GM23338 (cell line): ENCODE measurements around the gene MRPL48.
A peak's percentile ranks its signal among the peaks of the same experiment; 100 is the strongest.

Experiments used
- CREB1 ChIP-seq: fragments of 250-450 bp; sonication (Bioruptor Pico); IDR thresholded peaks from 2 replicates; pipeline ENCODE4 v1.5.0; 2020; ENCODE audit warnings: low read depth, mild to moderate bottlenecking, moderate library complexity
- EZH2 ChIP-seq: fragments of 200-600 bp; sonication (generic); IDR thresholded peaks from one replicate; pipeline ENCODE4 v1.8.0; 2017; ENCODE audit warnings: antibody characterized with exemption, mild to moderate bottlenecking, low read depth; ENCODE audit not compliant: unreplicated experiment
- EZH2phosphoT487 ChIP-seq: fragments of 200-600 bp; sonication (generic); IDR thresholded peaks from one replicate; pipeline ENCODE4 v1.8.1; 2018; ENCODE audit warnings: antibody characterized with exemption; ENCODE audit not compliant: unreplicated experiment
- JUNB ChIP-seq: IDR thresholded peaks from one replicate; pipeline ENCODE4 v1.6.1; 2016; ENCODE audit warnings: antibody characterized with exemption; ENCODE audit not compliant: unreplicated experiment
- NANOG ChIP-seq: IDR thresholded peaks from 2 replicates; pipeline ENCODE4 v1.6.1; 2016; ENCODE audit warnings: antibody characterized with exemption, borderline replicate concordance
- POLR2AphosphoS5 ChIP-seq: IDR thresholded peaks from 2 replicates; pipeline ENCODE4 v1.6.1; 2016; ENCODE audit warnings: antibody characterized with exemption, low read depth
- STAT1 ChIP-seq: IDR thresholded peaks from one replicate; pipeline ENCODE4 v1.6.1; 2016; ENCODE audit warnings: antibody characterized with exemption; ENCODE audit not compliant: unreplicated experiment
- ZNF114 ChIP-seq: fragments of 250-450 bp; sonication (Bioruptor Pico); IDR thresholded peaks from 2 replicates; pipeline ENCODE4 v1.5.0; 2020; ENCODE audit warnings: mild to moderate bottlenecking, moderate library complexity
- ZNF331 ChIP-seq: fragments of 250-450 bp; sonication (Bioruptor Pico); IDR thresholded peaks from 2 replicates; pipeline ENCODE4 v1.5.0; 2020; ENCODE audit warnings: low read depth, mild to moderate bottlenecking, moderate library complexity
- TF ChIP-seq, protein P1 (sequence below), 2 experiments: fragments of 200-600 bp in 1 of 2; sonication (generic) in 1 of 2; conservative IDR thresholded peaks; 2 replicates each; pipeline versions ENCODE4 v1.5.1 to v1.6.1; 2016 to 2017; ENCODE audit warnings: antibody characterized with exemption in 2 of 2, low read depth in 2 of 2, mild to moderate bottlenecking in 2 of 2, moderate library complexity in 1 of 2
- TF ChIP-seq, protein P2 (sequence below): IDR thresholded peaks from one replicate; pipeline ENCODE4 v1.6.1; 2018; ENCODE audit warnings: antibody characterized with exemption; ENCODE audit not compliant: unreplicated experiment
- TF ChIP-seq, protein P3 (sequence below): IDR thresholded peaks from 2 replicates; pipeline ENCODE4 v1.6.1; 2016; ENCODE audit warnings: antibody characterized with exemption

DNA sequence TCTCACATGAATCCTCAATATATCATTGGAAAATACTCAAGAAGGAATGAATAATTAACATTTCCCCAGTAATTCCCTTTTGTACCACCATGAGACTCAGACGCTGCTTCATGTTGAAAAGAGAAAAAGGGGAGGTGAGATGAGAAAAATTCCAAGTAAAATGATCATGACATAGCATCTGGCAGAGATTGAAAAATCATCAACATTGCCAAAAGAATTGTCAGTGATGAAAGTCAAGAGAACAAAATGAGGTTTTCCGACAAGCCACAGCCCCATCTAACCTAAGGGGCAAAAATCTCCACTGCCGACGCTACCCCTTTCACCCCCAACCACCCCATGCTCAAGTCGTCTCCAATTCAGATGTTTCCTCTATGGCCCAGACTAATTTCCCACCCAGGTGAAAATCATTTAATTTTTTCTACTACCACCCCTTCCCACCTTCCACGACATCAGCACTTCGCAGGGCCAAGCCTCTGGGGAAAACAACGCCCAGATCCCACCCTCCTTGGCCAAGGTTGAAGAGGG, 28.0 kb upstream of the MRPL48 start:
- TF ChIP-seq, protein P1, sequence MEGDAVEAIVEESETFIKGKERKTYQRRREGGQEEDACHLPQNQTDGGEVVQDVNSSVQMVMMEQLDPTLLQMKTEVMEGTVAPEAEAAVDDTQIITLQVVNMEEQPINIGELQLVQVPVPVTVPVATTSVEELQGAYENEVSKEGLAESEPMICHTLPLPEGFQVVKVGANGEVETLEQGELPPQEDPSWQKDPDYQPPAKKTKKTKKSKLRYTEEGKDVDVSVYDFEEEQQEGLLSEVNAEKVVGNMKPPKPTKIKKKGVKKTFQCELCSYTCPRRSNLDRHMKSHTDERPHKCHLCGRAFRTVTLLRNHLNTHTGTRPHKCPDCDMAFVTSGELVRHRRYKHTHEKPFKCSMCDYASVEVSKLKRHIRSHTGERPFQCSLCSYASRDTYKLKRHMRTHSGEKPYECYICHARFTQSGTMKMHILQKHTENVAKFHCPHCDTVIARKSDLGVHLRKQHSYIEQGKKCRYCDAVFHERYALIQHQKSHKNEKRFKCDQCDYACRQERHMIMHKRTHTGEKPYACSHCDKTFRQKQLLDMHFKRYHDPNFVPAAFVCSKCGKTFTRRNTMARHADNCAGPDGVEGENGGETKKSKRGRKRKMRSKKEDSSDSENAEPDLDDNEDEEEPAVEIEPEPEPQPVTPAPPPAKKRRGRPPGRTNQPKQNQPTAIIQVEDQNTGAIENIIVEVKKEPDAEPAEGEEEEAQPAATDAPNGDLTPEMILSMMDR (conservative IDR thresholded peaks at IDR 0.05; ENCODE audit: low read depth in 2 of 2) = 0 out of 4 replicates have a peak, but pooled peaks of 1 of the 2 experiments have one; percentile 9
- TF ChIP-seq, protein P2, sequence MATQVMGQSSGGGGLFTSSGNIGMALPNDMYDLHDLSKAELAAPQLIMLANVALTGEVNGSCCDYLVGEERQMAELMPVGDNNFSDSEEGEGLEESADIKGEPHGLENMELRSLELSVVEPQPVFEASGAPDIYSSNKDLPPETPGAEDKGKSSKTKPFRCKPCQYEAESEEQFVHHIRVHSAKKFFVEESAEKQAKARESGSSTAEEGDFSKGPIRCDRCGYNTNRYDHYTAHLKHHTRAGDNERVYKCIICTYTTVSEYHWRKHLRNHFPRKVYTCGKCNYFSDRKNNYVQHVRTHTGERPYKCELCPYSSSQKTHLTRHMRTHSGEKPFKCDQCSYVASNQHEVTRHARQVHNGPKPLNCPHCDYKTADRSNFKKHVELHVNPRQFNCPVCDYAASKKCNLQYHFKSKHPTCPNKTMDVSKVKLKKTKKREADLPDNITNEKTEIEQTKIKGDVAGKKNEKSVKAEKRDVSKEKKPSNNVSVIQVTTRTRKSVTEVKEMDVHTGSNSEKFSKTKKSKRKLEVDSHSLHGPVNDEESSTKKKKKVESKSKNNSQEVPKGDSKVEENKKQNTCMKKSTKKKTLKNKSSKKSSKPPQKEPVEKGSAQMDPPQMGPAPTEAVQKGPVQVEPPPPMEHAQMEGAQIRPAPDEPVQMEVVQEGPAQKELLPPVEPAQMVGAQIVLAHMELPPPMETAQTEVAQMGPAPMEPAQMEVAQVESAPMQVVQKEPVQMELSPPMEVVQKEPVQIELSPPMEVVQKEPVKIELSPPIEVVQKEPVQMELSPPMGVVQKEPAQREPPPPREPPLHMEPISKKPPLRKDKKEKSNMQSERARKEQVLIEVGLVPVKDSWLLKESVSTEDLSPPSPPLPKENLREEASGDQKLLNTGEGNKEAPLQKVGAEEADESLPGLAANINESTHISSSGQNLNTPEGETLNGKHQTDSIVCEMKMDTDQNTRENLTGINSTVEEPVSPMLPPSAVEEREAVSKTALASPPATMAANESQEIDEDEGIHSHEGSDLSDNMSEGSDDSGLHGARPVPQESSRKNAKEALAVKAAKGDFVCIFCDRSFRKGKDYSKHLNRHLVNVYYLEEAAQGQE = no peak
- TF ChIP-seq EZH2phosphoT487 (no peak), CREB1 (CRISPR knock-in tag) (no peak), EZH2 (no peak), POLR2AphosphoS5 (no peak), STAT1 (no peak), JUNB (no peak), NANOG (no peak), ZNF114 (no peak), ZNF331 (no peak)
- TF ChIP-seq, protein P3, sequence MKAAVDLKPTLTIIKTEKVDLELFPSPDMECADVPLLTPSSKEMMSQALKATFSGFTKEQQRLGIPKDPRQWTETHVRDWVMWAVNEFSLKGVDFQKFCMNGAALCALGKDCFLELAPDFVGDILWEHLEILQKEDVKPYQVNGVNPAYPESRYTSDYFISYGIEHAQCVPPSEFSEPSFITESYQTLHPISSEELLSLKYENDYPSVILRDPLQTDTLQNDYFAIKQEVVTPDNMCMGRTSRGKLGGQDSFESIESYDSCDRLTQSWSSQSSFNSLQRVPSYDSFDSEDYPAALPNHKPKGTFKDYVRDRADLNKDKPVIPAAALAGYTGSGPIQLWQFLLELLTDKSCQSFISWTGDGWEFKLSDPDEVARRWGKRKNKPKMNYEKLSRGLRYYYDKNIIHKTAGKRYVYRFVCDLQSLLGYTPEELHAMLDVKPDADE = no peak
